ENCODE measurements around the gene AKTIP. TPM values are rescaled to one million over a fixed set of nuclear protein-coding genes. Genes with fewer than 3 reads are reported as not detected.
A peak's percentile ranks its signal among the peaks of the same experiment; 100 is the strongest.
"Not testable (repeated sequence)": the region's sequence is repeated elsewhere in the genome, so short reads cannot be mapped to it uniquely, and the experiment has no call there.

The AKTIP gene
- total RNA-seq, 2 experiments from 2014 or later: 39.7 to 45.8 TPM

GRCh38 chr16:53529513-53529912, 26.5 kb upstream of the AKTIP start:
- H3K27me3 Mint-ChIP-seq: no peaks in the 10 kb centered on the region
- ATAC-seq: no peak

DNA sequence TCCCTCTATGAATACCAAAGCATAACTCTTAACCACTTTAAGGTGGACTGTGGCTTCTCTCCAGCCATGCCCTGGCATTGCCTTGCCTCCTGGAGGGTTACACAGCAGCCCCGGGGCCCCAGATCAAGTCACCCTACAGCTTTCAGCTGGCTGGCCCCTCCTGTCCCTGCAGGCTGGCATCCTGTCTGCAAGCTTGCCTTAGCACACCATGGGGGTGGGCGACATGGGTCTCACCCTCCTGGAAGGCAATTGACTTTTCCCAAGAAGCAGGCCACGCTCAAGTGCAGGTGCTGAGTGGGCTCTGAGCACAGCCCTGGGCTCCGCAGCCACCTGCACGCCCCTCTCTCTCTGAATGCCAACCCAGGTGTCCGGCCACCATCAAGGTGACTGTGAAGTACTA, 25.8 kb upstream of the AKTIP start:
- no peak overlapping the region for H3K4me3 Mint-ChIP-seq
- peaks cover 3% of the 10 kb centered on the region for H3K36me3 Mint-ChIP-seq
- DNase-seq: no peak
- no peak for ATAC-seq
- no peaks in the 10 kb centered on the region for H3K27me3 Mint-ChIP-seq
- H3K9me3 Mint-ChIP-seq (ENCODE audit: low read depth): no peaks in the 10 kb centered on the region
- H3K4me1 Mint-ChIP-seq: no peaks in the 10 kb centered on the region
- CTCF ChIA-PET: interaction anchor here (1.0 kb wide), 1 partner anchor 21 kb away, joined by 3 read pairs; no protein-coding TSS in a partner anchor
- H3K27ac Mint-ChIP-seq: no peak overlapping the region

More at GRCh38 chr16:53529513-53529912, 26.5 kb upstream of the AKTIP start:
- H3K4me3 Mint-ChIP-seq: no peak overlapping the region
- H3K4me1 Mint-ChIP-seq: peaks cover 6% of the 10 kb centered on the region
- CTCF ChIA-PET: interaction anchor here (1.0 kb wide), 2 partner anchors 15 to 20 kb away, joined by 3 read pairs; no protein-coding TSS in a partner anchor
- H3K27ac Mint-ChIP-seq: no peak overlapping the region
- DNase-seq: no peak
- peaks cover 3% of the 10 kb centered on the region for H3K36me3 Mint-ChIP-seq
- no peaks in the 10 kb centered on the region for H3K9me3 Mint-ChIP-seq (ENCODE audit: low read depth)

- ATAC-seq: no peak
- CTCF ChIA-PET: no interaction called here
- Mint-ChIP-seq H3K4me1 (peaks cover 17% of the 10 kb centered on the region), H3K4me3 (no peak overlapping the region), H3K36me3 (peaks cover 7% of the 10 kb centered on the region), H3K9me3 (ENCODE audit: low read depth) (no peaks in the 10 kb centered on the region), H3K27me3 (no peaks in the 10 kb centered on the region), H3K27ac (no peak overlapping the region)
- no peak for DNase-seq
These were observed 21.1 kb upstream of the AKTIP start for GRCh38 chr16:53523971-53524548.

- Mint-ChIP-seq H3K9me3 (ENCODE audit: low read depth) (no peaks in the 10 kb centered on the region), H3K36me3 (peaks cover 7% of the 10 kb centered on the region), H3K4me3 (no peak overlapping the region), H3K27ac (no peak overlapping the region), H3K4me1 (peaks cover 25% of the 10 kb centered on the region), H3K27me3 (no peaks in the 10 kb centered on the region)
- CTCF ChIA-PET: no interaction called here
- DNase-seq (no peak), ATAC-seq (no peak)
These were observed 20.3 kb upstream of the AKTIP start for GRCh38 chr16:53523126-53523804.

GRCh38 chr16:53519417-53520091, 16.5 kb upstream of the AKTIP start:
- H3K36me3 Mint-ChIP-seq: peaks cover 11% of the 10 kb centered on the region
- H3K9me3 Mint-ChIP-seq (ENCODE audit: low read depth): no peaks in the 10 kb centered on the region
- H3K4me3 Mint-ChIP-seq: peak overlapping the region; percentile 70
- H3K27me3 Mint-ChIP-seq: no peaks in the 10 kb centered on the region
- ATAC-seq (peak; percentile 6), DNase-seq (no peak)
- H3K4me1 Mint-ChIP-seq: peaks cover 45% of the 10 kb centered on the region
- peak overlapping the region; percentile 89 for H3K27ac Mint-ChIP-seq
- CTCF ChIA-PET: interaction anchor here (1.1 to 3.8 kb wide), 11 partner anchors 10 to 236 kb away, joined by 3 to 14 read pairs (median 4); partner anchors contain the start of genes AKTIP and RBL2

DNA sequence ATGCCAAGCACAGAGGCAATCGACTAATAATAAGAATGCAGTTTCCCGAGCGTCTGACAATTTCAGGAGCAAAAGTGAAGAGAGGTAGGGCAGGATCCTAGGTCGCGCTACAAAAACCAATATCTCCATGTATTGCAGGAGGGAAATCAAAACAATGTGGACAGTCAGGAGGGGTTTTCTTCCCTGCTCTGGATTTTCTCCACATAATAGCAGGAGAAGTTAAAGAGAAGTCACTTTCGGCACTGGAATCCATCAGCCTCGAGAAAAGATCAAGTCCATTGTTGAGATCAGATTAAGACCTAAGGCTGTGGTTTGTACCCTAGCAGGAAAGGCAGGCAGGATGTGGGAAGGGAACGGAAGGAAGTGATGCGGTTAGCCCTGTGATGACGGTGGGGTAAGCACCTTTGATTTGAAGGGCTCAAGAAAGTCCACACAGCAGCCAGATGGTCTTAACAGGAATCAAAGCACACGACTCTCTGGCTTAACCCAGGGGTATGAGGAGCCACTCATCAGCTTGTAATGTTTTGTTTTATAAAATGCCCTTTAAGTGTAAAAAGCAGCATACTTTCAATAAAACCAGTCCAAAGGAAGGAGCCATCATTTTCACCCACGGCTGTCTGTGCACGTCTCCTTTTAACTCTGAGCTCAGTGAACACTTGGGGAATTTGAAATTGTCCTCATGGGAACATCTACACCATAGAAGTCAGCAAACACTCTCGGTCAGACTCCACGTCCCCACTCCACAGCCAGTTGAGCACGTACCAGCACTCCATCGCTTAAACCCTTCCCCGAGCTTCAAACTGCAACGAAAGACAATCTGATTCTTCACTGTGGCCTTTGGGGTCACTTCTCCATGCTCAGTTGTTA, 15.8 kb upstream of the AKTIP start:
- H3K4me1 Mint-ChIP-seq: peaks cover 49% of the 10 kb centered on the region
- H3K27me3 Mint-ChIP-seq: no peaks in the 10 kb centered on the region
- H3K4me3 Mint-ChIP-seq: peak overlapping the region; percentile 70
- ATAC-seq (peak; percentile 89), DNase-seq (peak; percentile 95)
- CTCF ChIA-PET: interaction anchor here (1.1 to 3.8 kb wide), 13 partner anchors 9 to 235 kb away, joined by 3 to 14 read pairs (median 5); partner anchors contain the start of genes AKTIP and RBL2
- H3K9me3 Mint-ChIP-seq (ENCODE audit: low read depth): peaks cover 5% of the 10 kb centered on the region
- peak overlapping the region; percentile 89 for H3K27ac Mint-ChIP-seq
- H3K36me3 Mint-ChIP-seq: peaks cover 19% of the 10 kb centered on the region

- DNase-seq (no peak), ATAC-seq (no peak)
- peak overlapping the region; percentile 70 for H3K4me3 Mint-ChIP-seq
- H3K36me3 Mint-ChIP-seq: peaks cover 19% of the 10 kb centered on the region
- H3K9me3 Mint-ChIP-seq (ENCODE audit: low read depth): peaks cover 5% of the 10 kb centered on the region
- peaks cover 52% of the 10 kb centered on the region for H3K4me1 Mint-ChIP-seq
- peak overlapping the region; percentile 89 for H3K27ac Mint-ChIP-seq
- CTCF ChIA-PET: interaction anchor here (1.1 to 3.8 kb wide), 9 partner anchors 9 to 463 kb away, joined by 3 to 14 read pairs (median 7); partner anchors contain the start of genes AKTIP, CHD9 and RBL2
- H3K27me3 Mint-ChIP-seq: no peaks in the 10 kb centered on the region
These were observed 14.8 kb upstream of the AKTIP start for GRCh38 chr16:53517851-53518250.

DNA sequence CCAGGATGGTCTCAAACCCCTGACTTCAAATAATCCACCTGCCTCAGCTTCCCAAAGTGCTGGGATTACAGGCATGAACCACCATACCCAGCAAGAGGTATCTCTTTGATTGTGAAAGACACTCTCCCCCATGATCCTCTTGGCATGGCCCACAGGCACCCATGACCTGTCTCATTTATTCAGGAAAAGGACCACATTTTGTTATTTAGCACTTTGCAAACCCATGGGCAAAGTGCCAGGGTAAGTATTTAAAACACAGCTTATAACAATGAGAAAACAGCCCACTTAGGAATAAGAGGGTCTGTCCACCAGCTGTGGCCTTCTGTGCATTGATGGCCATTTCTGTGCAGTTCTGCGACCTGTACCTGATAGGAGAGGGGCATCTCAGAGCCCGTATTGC, 12.8 kb upstream of the AKTIP start:
- H3K4me3 Mint-ChIP-seq: no peak overlapping the region
- peaks cover 19% of the 10 kb centered on the region for H3K36me3 Mint-ChIP-seq
- no peaks in the 10 kb centered on the region for H3K27me3 Mint-ChIP-seq
- H3K9me3 Mint-ChIP-seq (ENCODE audit: low read depth): peaks cover 5% of the 10 kb centered on the region
- H3K27ac Mint-ChIP-seq: peak overlapping the region; percentile 48
- DNase-seq (no peak), ATAC-seq (no peak)
- CTCF ChIA-PET: interaction anchor here (3.8 kb wide), 1 partner anchor 12 kb away, joined by 14 read pairs; the partner anchor contains the start of gene AKTIP
- peaks cover 57% of the 10 kb centered on the region for H3K4me1 Mint-ChIP-seq

GRCh38 chr16:53515259-53515658, 12.2 kb upstream of the AKTIP start:
- Mint-ChIP-seq H3K4me3 (no peak overlapping the region), H3K27ac (no peak overlapping the region), H3K9me3 (ENCODE audit: low read depth) (peaks cover 5% of the 10 kb centered on the region), H3K4me1 (peaks cover 58% of the 10 kb centered on the region), H3K36me3 (peaks cover 19% of the 10 kb centered on the region), H3K27me3 (no peaks in the 10 kb centered on the region)
- DNase-seq (no peak), ATAC-seq (no peak)
- CTCF ChIA-PET: no interaction called here

DNA sequence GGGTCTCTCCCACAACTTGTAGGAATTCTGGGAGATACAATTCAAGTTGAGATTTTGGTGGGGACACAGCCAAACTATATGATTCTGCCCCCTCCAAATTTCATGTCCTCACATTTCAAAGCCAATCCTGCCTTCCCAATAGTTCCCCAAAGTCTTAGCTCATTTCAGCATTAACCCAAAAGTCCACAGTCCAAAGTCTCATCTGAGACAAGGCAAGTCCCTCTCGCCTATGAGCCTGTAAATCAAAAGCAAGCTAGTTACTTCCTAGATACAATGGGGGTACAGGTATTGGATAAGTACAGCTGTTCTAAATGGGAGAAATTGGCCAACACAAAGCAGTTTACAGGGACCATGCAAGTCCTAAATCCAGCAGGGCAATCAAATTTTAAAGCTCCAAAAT, 9.8 kb upstream of the AKTIP start:
- peaks cover 42% of the 10 kb centered on the region for H3K4me1 Mint-ChIP-seq
- not testable (repeated sequence) for ATAC-seq; DNase-seq; H3K4me3 Mint-ChIP-seq; H3K9me3 Mint-ChIP-seq (ENCODE audit: low read depth); H3K27ac Mint-ChIP-seq; H3K27me3 Mint-ChIP-seq
- CTCF ChIA-PET: interaction anchor here (0.8 to 2.3 kb wide), 4 partner anchors 9 to 37 kb away, joined by 3 to 8 read pairs (median 6); partner anchors contain the start of gene AKTIP
- peaks cover 14% of the 10 kb centered on the region for H3K36me3 Mint-ChIP-seq

GRCh38 chr16:53511403-53512280, 8.6 kb upstream of the AKTIP start:
- Mint-ChIP-seq H3K36me3 (peaks cover 11% of the 10 kb centered on the region), H3K27ac (peak overlapping the region; percentile 13), H3K4me1 (peaks cover 32% of the 10 kb centered on the region), H3K9me3 (ENCODE audit: low read depth) (peaks cover 5% of the 10 kb centered on the region), H3K27me3 (no peaks in the 10 kb centered on the region), H3K4me3 (no peak overlapping the region)
- CTCF ChIA-PET: interaction anchor here (1.0 to 2.4 kb wide), 4 partner anchors 8 to 38 kb away, joined by 3 to 9 read pairs (median 6); partner anchors contain the start of gene AKTIP
- no peak for DNase-seq
- ATAC-seq: no peak

- H3K36me3 Mint-ChIP-seq: peaks cover 11% of the 10 kb centered on the region
These were observed 8.0 kb upstream of the AKTIP start for GRCh38 chr16:53511084-53511402.

More at GRCh38 chr16:53511084-53511402, 8.0 kb upstream of the AKTIP start:
- H3K27me3 Mint-ChIP-seq: no peaks in the 10 kb centered on the region
- no peak overlapping the region for H3K4me3 Mint-ChIP-seq
- CTCF ChIA-PET: interaction anchor here (1.0 to 2.4 kb wide), 2 partner anchors 25 to 39 kb away, joined by 3 to 9 read pairs; no protein-coding TSS in a partner anchor
- peaks cover 5% of the 10 kb centered on the region for H3K9me3 Mint-ChIP-seq (ENCODE audit: low read depth)
- peaks cover 31% of the 10 kb centered on the region for H3K4me1 Mint-ChIP-seq
- no peak for DNase-seq
- no peak overlapping the region for H3K27ac Mint-ChIP-seq
- ATAC-seq: no peak

Measured in activated CD8-positive, alpha-beta memory T cell treated with anti-CD3 and anti-CD28 coated beads, Interleukin-2, amount 10 ng/mL, durations not matched to agents 7 days and 5 days (primary cell).